H1 (cell line): ENCODE results near the gene KIAA1586. TPM values are rescaled to one million over a fixed set of nuclear protein-coding genes. Genes with fewer than 3 reads are reported as not detected.

Experiments used
- HDAC6 ChIP-seq: IDR thresholded peaks from one replicate; pipeline ENCODE4 v1.7.1; 2012; ENCODE audit warnings: low read depth, mild to moderate bottlenecking, inconsistent platforms, low read length, moderate library complexity
- RAD21 ChIP-seq, 2 experiments: IDR thresholded peaks in 1 of 2; conservative IDR thresholded peaks in 1 of 2; 2 replicates each; pipeline ENCODE4 v1.6.1; 2011; ENCODE audit warnings: low read depth in 2 of 2, low read length in 2 of 2, improper control_type of control experiment in 1 of 2, inconsistent platforms in 1 of 2, mild to moderate bottlenecking in 1 of 2, moderate library complexity in 1 of 2
- RFX5 ChIP-seq: IDR thresholded peaks from 2 replicates; pipeline ENCODE4 v1.6.1; 2011; ENCODE audit warnings: low read depth, low read length, improper control_type of control experiment, borderline replicate concordance
- RNF2 ChIP-seq: fragments of 200-900, 300-1000 bp; sonication (generic); IDR thresholded peaks from 2 replicates; pipeline ENCODE4 v1.7.1; 2016; ENCODE audit warnings: borderline replicate concordance, low read depth, mild to moderate bottlenecking, antibody characterized with exemption, low read length; ENCODE audit not compliant: poor library complexity, severe bottlenecking; ENCODE audit errors: missing control alignments
- SP1 ChIP-seq: IDR thresholded peaks from 2 replicates; pipeline ENCODE4 v1.6.1; 2011; ENCODE audit warnings: low read depth, low read length
- polyA plus RNA-seq, 7 experiments: library from polyadenylated mRNA; depleted of rRNA in 3 of 7; stranded (reverse) in 5 of 7; unstranded in 2 of 7; fragments of >200 nt in 5 of 7; fragments of 200-250 nt in 2 of 7; gene quantifications; 1 replicate in 5 of 7; 2 replicates in 1 of 7; 4 replicates in 1 of 7; pipeline versions ENCODE4 v1.2.1 to v1.2.3, GENCODE V29; 2011 to 2013; ENCODE audit warnings: missing spikeins in 2 of 7, mixed read lengths in 2 of 7
- total RNA-seq: library from RNA; stranded (reverse); fragmentation: NEBNext Ultra II Directional; extraction: Animal tissue kit (Norgen Biotek cat#: 25700); gene quantifications from 2 replicates; pipeline ENCODE4 v1.2.1, GENCODE V29; 2021
- TF ChIP-seq, protein P1 (sequence below): IDR thresholded peaks from 2 replicates; pipeline ENCODE4 v1.6.1; 2011; ENCODE audit warnings: low read depth, mild to moderate bottlenecking, low read length; ENCODE audit not compliant: insufficient read depth

KIAA1586 gene
- total and polyA plus RNA-seq, 2 of the 8 experiments (the other 6 are each of a cell fraction or from before 2014, with no cell fraction given): 2.1 to 24.4 TPM

DNA sequence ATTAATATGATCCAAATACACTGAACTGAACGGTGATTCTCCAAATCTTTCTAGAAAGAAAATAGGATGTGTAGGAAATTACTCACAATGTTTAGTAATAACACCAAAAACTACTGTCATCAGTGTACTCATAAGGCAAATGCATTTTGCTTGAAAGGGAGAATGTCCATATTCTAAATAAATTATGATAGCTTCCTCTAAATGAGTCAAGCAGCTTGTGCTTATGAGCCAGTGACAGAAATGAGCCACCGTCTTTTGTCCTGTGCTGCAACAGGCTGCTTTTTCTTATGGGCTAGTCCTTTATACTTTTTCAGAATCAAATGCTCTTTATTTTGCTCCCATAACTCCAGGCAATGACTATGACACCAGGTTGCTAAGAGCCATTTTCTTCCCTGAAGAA lies 39.0 kb downstream of the KIAA1586 start (continued):
- no peak for TF ChIP-seq RFX5
- no peak for TF ChIP-seq HDAC6
- TF ChIP-seq, protein P1, sequence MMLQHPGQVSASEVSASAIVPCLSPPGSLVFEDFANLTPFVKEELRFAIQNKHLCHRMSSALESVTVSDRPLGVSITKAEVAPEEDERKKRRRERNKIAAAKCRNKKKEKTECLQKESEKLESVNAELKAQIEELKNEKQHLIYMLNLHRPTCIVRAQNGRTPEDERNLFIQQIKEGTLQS: no peak
- no peak for TF ChIP-seq SP1
- no peak for TF ChIP-seq RAD21 (IDR thresholded peaks at IDR 0.05 in 1 of 2, conservative IDR thresholded peaks at IDR 0.05 in 1 of 2; ENCODE audit: low read depth in 2 of 2, low read length in 2 of 2)
- no peak for TF ChIP-seq RNF2
- TF ChIP-seq, all 59 proteins: peak for 0
